BE2C (cell line): Measurements from ENCODE around the gene SLC38A9.

ENCODE experiments used
- DNase-seq: peaks from one replicate; pipeline ENCODE4 v3.0.0-alpha.2; 2020
- H3K27me3 ChIP-seq: fragments of 250-450 bp; sonication (Bioruptor Pico); 2 replicates; pipeline ENCODE4 v1.5.1; 2020; ENCODE audit warnings: mild to moderate bottlenecking
- H3K36me3 ChIP-seq: fragments of 250-450 bp; sonication (Bioruptor Pico); 2 replicates; pipeline ENCODE4 v1.5.1; 2020; ENCODE audit warnings: mild to moderate bottlenecking
- H3K4me1 ChIP-seq: fragments of 250-450 bp; sonication (Bioruptor Pico); 2 replicates; pipeline ENCODE4 v1.5.1; 2020
- H3K4me3 ChIP-seq: 2 replicates; pipeline ENCODE4 v1.5.1; 2011; ENCODE audit warnings: low read depth, low read length
- H3K9me3 ChIP-seq: fragments of 250-450 bp; sonication (Bioruptor Pico); 2 replicates; pipeline ENCODE4 v1.5.1; 2020
- CTCF ChIP-seq: IDR thresholded peaks from 2 replicates; pipeline ENCODE4 v1.5.1; 2012; ENCODE audit warnings: mild to moderate bottlenecking, low read depth, low read length

The SLC38A9 gene

GRCh38 chr5:55638455-55638854 is 73.7 kb downstream of the SLC38A9 start:
- H3K9me3 ChIP-seq = no peaks in the 10 kb centered on the region
- no peak overlapping the region for H3K4me3 ChIP-seq
- no peak for TF ChIP-seq CTCF
- DNase-seq = no peak
- no peaks in the 10 kb centered on the region for H3K27me3 ChIP-seq
- H3K4me1 ChIP-seq = peaks cover 18% of the 10 kb centered on the region
- H3K36me3 ChIP-seq = no peaks in the 10 kb centered on the region

DNA sequence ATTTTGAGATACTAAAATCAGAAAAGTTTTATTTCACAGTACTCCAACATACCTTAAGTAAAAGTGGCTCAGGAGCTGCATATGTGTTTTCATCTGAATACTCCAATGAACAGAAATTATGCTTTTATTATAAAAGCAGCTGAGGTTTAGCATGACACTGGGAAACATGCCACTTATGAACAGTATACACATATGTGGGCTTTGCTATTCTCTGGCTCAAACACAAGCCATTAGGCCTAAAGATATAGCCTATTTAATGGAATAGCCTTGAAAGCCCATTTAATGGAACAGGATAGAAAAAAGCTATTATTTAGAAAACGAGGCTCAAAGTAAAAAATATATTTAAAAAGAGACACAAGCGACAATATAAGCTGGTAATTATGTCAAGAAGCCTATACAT is 74.1 kb downstream of the SLC38A9 start:
- Histone ChIP-seq H3K36me3 (no peaks in the 10 kb centered on the region), H3K27me3 (no peaks in the 10 kb centered on the region), H3K4me3 (no peak overlapping the region), H3K4me1 (peaks cover 18% of the 10 kb centered on the region), H3K9me3 (no peaks in the 10 kb centered on the region)
- DNase-seq = no peak
- TF ChIP-seq CTCF = no peak

DNA sequence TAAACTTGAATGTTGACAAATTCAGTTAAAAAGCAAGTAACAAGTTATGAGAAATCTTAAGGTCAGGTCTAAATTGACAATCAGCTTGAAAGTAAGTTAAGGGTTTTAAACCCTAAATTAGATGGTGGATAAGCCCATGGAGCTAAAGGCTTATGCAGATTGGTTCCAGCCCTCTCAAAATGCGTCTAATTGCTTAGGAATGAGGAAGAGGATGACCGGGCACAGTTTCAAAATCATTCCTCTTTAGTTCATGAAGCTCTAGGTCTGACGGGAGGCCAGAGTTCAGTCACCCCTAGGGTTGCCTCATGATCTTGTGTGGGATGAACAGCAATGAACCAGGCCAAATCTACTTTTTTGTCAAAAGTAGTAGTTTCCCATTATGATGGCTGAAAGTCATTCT is 75.4 kb downstream of the SLC38A9 start:
- no peaks in the 10 kb centered on the region for H3K9me3 ChIP-seq
- no peak overlapping the region for H3K4me3 ChIP-seq
- no peak for DNase-seq
- no peaks in the 10 kb centered on the region for H3K27me3 ChIP-seq
- no peak for TF ChIP-seq CTCF
- H3K36me3 ChIP-seq = no peaks in the 10 kb centered on the region
- H3K4me1 ChIP-seq = peaks cover 18% of the 10 kb centered on the region

DNA sequence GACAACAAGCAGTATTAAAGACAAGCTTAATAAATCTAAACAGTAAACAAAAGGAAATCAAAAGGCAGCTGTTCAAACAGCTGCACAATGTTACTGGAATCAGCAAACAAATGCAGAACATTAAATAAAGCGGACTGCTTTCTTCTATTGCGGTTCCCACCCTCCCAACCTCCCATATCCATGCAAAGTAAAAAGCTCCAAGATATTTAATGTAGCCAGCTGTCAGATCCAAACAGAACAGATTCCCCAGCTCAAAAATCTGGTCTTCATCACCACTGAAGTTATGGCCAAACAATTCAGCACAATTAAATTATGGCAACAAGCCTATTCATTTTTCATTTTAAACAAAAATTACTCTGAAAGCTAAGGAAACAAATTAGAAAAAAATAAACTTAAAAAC is 75.9 kb downstream of the SLC38A9 start:
- Histone ChIP-seq H3K9me3 (no peaks in the 10 kb centered on the region), H3K4me1 (peaks cover 18% of the 10 kb centered on the region), H3K4me3 (no peak overlapping the region), H3K36me3 (no peaks in the 10 kb centered on the region), H3K27me3 (no peaks in the 10 kb centered on the region)
- no peak for TF ChIP-seq CTCF
- no peak for DNase-seq

- Histone ChIP-seq H3K4me3 (no peak overlapping the region), H3K27me3 (no peaks in the 10 kb centered on the region), H3K36me3 (no peaks in the 10 kb centered on the region), H3K4me1 (peaks cover 18% of the 10 kb centered on the region), H3K9me3 (no peaks in the 10 kb centered on the region)
- no peak for TF ChIP-seq CTCF
- no peak for DNase-seq
These were observed 77.3 kb downstream of the SLC38A9 start for GRCh38 chr5:55634866-55635265.

DNA sequence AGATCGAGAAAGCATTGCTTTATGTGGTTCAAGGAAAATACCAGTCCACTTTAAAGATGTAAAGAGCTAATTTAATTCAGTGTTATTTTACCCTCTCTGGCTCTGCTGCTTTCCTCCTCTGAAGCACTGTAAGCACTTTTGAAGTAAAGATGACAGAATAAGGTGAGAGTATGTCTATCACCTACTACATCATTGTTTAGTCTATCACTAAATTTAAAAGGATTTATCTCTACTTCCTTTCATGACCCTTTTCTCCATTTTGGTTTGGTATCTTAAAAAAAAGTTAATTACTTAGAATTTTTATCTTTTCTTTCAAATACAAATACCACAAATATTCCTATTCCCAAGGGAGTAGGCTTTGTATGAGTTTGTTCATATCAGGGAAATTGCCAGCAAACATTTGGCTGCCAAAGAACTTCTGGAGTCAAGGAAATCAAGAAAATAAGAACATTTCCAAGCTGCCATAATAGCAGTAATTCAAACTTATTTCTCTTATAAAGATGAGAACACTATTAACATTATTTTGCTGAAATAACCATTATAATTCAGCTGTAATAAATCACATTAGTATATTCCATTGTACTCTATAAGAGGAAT is 77.8 kb downstream of the SLC38A9 start:
- no peak for TF ChIP-seq CTCF
- Histone ChIP-seq H3K9me3 (no peaks in the 10 kb centered on the region), H3K27me3 (no peaks in the 10 kb centered on the region), H3K4me1 (peaks cover 18% of the 10 kb centered on the region), H3K36me3 (no peaks in the 10 kb centered on the region), H3K4me3 (no peak overlapping the region)
- DNase-seq = no peak
